ENCODE measurements around the gene PHACTR1.

The PHACTR1 gene

GRCh38 chr6:12733876-12734275, 17.3 kb downstream of the PHACTR1 start:
- ChIA-PET POLR2A (no interaction called here), CTCF (no interaction called here)
- TF ChIP-seq CTCF (IDR thresholded peaks at IDR 0.05; ENCODE audit: insufficient read depth, low read length, missing control alignments): no peak
- no peak for DNase-seq (ENCODE audit: low read depth, low spot score)
- no peak overlapping the region for H3K4me3 ChIP-seq (ENCODE audit: low read depth, low read length)

- ChIA-PET CTCF (no interaction called here), POLR2A (no interaction called here)
- H3K4me3 ChIP-seq (ENCODE audit: low read depth, low read length): no peak overlapping the region
- no peak for TF ChIP-seq CTCF (IDR thresholded peaks at IDR 0.05; ENCODE audit: insufficient read depth, low read length, missing control alignments)
- DNase-seq (ENCODE audit: low read depth, low spot score): no peak
Observed at GRCh38 chr6:12735786-12736185, 19.2 kb downstream of the PHACTR1 start.

GRCh38 chr6:12748411-12748810, 31.8 kb downstream of the PHACTR1 start:
- no peak overlapping the region for H3K4me3 ChIP-seq (ENCODE audit: low read depth, low read length)
- no peak for DNase-seq (ENCODE audit: low read depth, low spot score)
- no peak for TF ChIP-seq CTCF (IDR thresholded peaks at IDR 0.05; ENCODE audit: insufficient read depth, low read length, missing control alignments)
- ChIA-PET POLR2A (no interaction called here), CTCF (no interaction called here)

- POLR2A ChIA-PET: no interaction called here
- H3K4me3 ChIP-seq (ENCODE audit: low read depth, low read length): no peak overlapping the region
- CTCF ChIA-PET: no interaction called here
- no peak for TF ChIP-seq CTCF (IDR thresholded peaks at IDR 0.05; ENCODE audit: insufficient read depth, low read length, missing control alignments)
- no peak for DNase-seq (ENCODE audit: low read depth, low spot score)
Observed at GRCh38 chr6:12748815-12749521, 32.4 kb downstream of the PHACTR1 start.

- DNase-seq (ENCODE audit: low read depth, low spot score): no peak
- no peak overlapping the region for H3K4me3 ChIP-seq (ENCODE audit: low read depth, low read length)
- ChIA-PET POLR2A (no interaction called here), CTCF (no interaction called here)
- no peak for TF ChIP-seq CTCF (IDR thresholded peaks at IDR 0.05; ENCODE audit: insufficient read depth, low read length, missing control alignments)
Observed at GRCh38 chr6:12749531-12750379, 33.2 kb downstream of the PHACTR1 start.

- TF ChIP-seq CTCF (IDR thresholded peaks at IDR 0.05; ENCODE audit: insufficient read depth, low read length, missing control alignments): no peak
- CTCF ChIA-PET: no interaction called here
- H3K4me3 ChIP-seq (ENCODE audit: low read depth, low read length): no peak overlapping the region
- DNase-seq (ENCODE audit: low read depth, low spot score): no peak
- POLR2A ChIA-PET: no interaction called here
Observed at GRCh38 chr6:12750416-12750815, 33.8 kb downstream of the PHACTR1 start.
